Stomach (tissue), 9 donors: ENCODE results near the gene NFATC2. TPM values are rescaled to one million over a fixed set of nuclear protein-coding genes. Genes with fewer than 3 reads are reported as not detected.

Experiments
- DNase-seq, 2 donors: peaks; one replicate each; pipeline versions ENCODE4 v3.0.0 to v3.0.0-alpha.2; 2013 to 2019
- H3K27ac ChIP-seq, 5 donors: fragments of 200-600 bp in 4 of 5; sonication (generic) in 4 of 5; one replicate each; pipeline ENCODE4 v1.5.1; 2013 to 2019; ENCODE audit warnings: mild to moderate bottlenecking in 1 of 5, moderate library complexity in 1 of 5
- H3K27me3 ChIP-seq, 3 donors: fragments of 200-600 bp; sonication (generic); one replicate each; pipeline ENCODE4 v1.5.1; 2017 to 2019; ENCODE audit warnings: mixed run types in 1 of 3
- H3K36me3 ChIP-seq, 4 donors: fragments of 200-600 bp; sonication (generic); 1 replicate in 3 of 4; 2 replicates in 1 of 4; pipeline ENCODE4 v1.5.1; 2016 to 2019
- H3K4me1 ChIP-seq, 4 donors: fragments of 200-600 bp; sonication (generic); one replicate each; pipeline ENCODE4 v1.5.1; 2016 to 2019
- H3K4me3 ChIP-seq, 4 donors: fragments of 200-600 bp; sonication (generic) in 3 of 4; one replicate each; pipeline ENCODE4 v1.5.1; 2016 to 2019; ENCODE audit warnings: mild to moderate bottlenecking in 1 of 4
- H3K9me3 ChIP-seq, 4 donors: fragments of 200-600 bp; sonication (generic); one replicate each; pipeline ENCODE4 v1.5.1; 2016 to 2019
- CTCF ChIP-seq, 7 experiments: fragments of 450-650 bp in 4 of 7; fragments of 200-600 bp in 3 of 7; sonication (generic) in 3 of 7; IDR thresholded peaks; one replicate each; pipeline ENCODE4 v1.5.1; 2016 to 2019; ENCODE audit warnings: antibody characterized with exemption in 7 of 7, control low read depth in 2 of 7, mild to moderate bottlenecking in 1 of 7
- EP300 ChIP-seq: sonication (generic); formaldehyde crosslinking; IDR thresholded peaks from one replicate; pipeline ENCODE4 v1.6.1; 2017; ENCODE audit warnings: antibody characterized with exemption
- POLR2A ChIP-seq, 4 donors: fragments of 450-650 bp; IDR thresholded peaks; one replicate each; pipeline ENCODE4 v1.6.1; 2016; ENCODE audit warnings: antibody characterized with exemption in 4 of 4, control low read depth in 2 of 4, mild to moderate bottlenecking in 1 of 4, moderate library complexity in 1 of 4
- POLR2AphosphoS5 ChIP-seq, 3 donors: sonication (generic); formaldehyde crosslinking; IDR thresholded peaks; one replicate each; pipeline ENCODE4 v1.6.1; 2016; ENCODE audit warnings: antibody characterized with exemption in 3 of 3
- WGBS, 5 donors: extraction: QIAGEN DNeasy Blood & Tissue Kit in 3 of 5; methylation state at CpG; one replicate each; pipeline versions ENCODE4 v1.1.5 to v1.1.7; 2013 to 2018; 5-methylcytosine and 5-hydroxymethylcytosine counted together
- intact Hi-C: fragments of 100-400 bp; cut with DNase I; formaldehyde crosslinking; loops from one replicate; pipeline ENCODE4 v1.15.1; 2023; ENCODE audit warnings: low total_unique reads
- polyA plus RNA-seq, 3 donors: library from polyadenylated mRNA; stranded (reverse); fragments of 200-250 nt; gene quantifications; one replicate each; pipeline ENCODE4 v1.2.3, GENCODE V29; 2013
- total RNA-seq, 5 donors: library from RNA; depleted of rRNA; stranded (reverse); fragments of >200 nt; gene quantifications; one replicate each; pipeline versions ENCODE4 v1.1.0 to v1.2.3, GENCODE V29; 2014 to 2016
- donor health status: healthy with polysubstance abuse.
- donor health status: Bipolar disorder and iron deficiency.
- donor health status: healthy.

NFATC2 gene
- total and polyA plus RNA-seq, 8 donors = 1.4 to 31.9 (median 8.6) TPM

- Histone ChIP-seq H3K27me3 (no peaks in the 10 kb centered on the region), H3K9me3 (no peaks in the 10 kb centered on the region), H3K36me3 (no peaks in the 10 kb centered on the region), H3K4me3 (no peak overlapping the region), H3K27ac (peak overlapping the region in 3 of 5 donors; percentile 7 to 64 (median 28)), H3K4me1 (peaks cover 44 to 83% (median 55%) of the 10 kb centered on the region in 4 donors)
- TF ChIP-seq POLR2AphosphoS5 (IDR thresholded peaks at IDR 0.05) (no peak), EP300 (no peak), CTCF (IDR thresholded peaks at IDR 0.05) (no peak), POLR2A (IDR thresholded peaks at IDR 0.05) (no peak)
- intact Hi-C loops = no loop called here
- 63 to 80% (median 78%) methylated on average over 2 of the region's 2 CpGs for WGBS, 5 donors
- DNase-seq = no peak
These were observed 6.8 kb downstream of the NFATC2 start for GRCh38 chr20:51535674-51536073.

GRCh38 chr20:51535075-51535386 lies 7.5 kb downstream of the NFATC2 start:
- Histone ChIP-seq H3K27me3 (no peaks in the 10 kb centered on the region), H3K36me3 (no peaks in the 10 kb centered on the region), H3K9me3 (no peaks in the 10 kb centered on the region), H3K4me3 (no peak overlapping the region), H3K27ac (peak overlapping the region in 2 of 5 donors; percentile 5 to 64), H3K4me1 (peaks cover 46 to 83% (median 51%) of the 10 kb centered on the region in 4 donors)
- intact Hi-C loops = no loop called here
- DNase-seq = no peak
- no peak for TF ChIP-seq EP300
- no peak for TF ChIP-seq POLR2A (IDR thresholded peaks at IDR 0.05)
- TF ChIP-seq POLR2AphosphoS5 (IDR thresholded peaks at IDR 0.05) = no peak
- no peak for TF ChIP-seq CTCF (IDR thresholded peaks at IDR 0.05)
- WGBS, 5 donors = 76 to 85% (median 83%) methylated on average over 4 of the region's 4 CpGs

GRCh38 chr20:51533291-51534172 lies 9.0 kb downstream of the NFATC2 start:
- H3K27me3 ChIP-seq = no peaks in the 10 kb centered on the region
- WGBS, 5 donors = 71 to 79% (median 76%) methylated on average over 18 to 19 of the region's 19 CpGs
- TF ChIP-seq POLR2AphosphoS5 (IDR thresholded peaks at IDR 0.05) = no peak
- TF ChIP-seq EP300 = no peak
- TF ChIP-seq CTCF (IDR thresholded peaks at IDR 0.05) = no peak
- no peak for TF ChIP-seq POLR2A (IDR thresholded peaks at IDR 0.05)
- intact Hi-C loops = no loop called here
- no peak for DNase-seq
- peaks cover 39 to 92% (median 54%) of the 10 kb centered on the region in 4 donors for H3K4me1 ChIP-seq
- no peaks in the 10 kb centered on the region for H3K36me3 ChIP-seq
- H3K27ac ChIP-seq = peak overlapping the region in 4 of 5 donors; percentile 44 to 64 (median 52)
- no peak overlapping the region for H3K4me3 ChIP-seq
- no peaks in the 10 kb centered on the region for H3K9me3 ChIP-seq

GRCh38 chr20:51532577-51533191 lies 9.8 kb downstream of the NFATC2 start:
- 77 to 79% (median 79%) methylated on average over 20 to 24 of the region's 24 CpGs for WGBS, 5 donors
- Histone ChIP-seq H3K4me1 (peaks cover 39 to 98% (median 58%) of the 10 kb centered on the region in 4 donors), H3K4me3 (no peak overlapping the region), H3K27ac (peak overlapping the region in 4 of 5 donors; percentile 44 to 64 (median 52)), H3K36me3 (no peaks in the 10 kb centered on the region), H3K9me3 (no peaks in the 10 kb centered on the region), H3K27me3 (no peaks in the 10 kb centered on the region)
- DNase-seq = peak in 1 of 2 donors; percentile 51
- intact Hi-C loops = no loop called here
- TF ChIP-seq POLR2A (IDR thresholded peaks at IDR 0.05) (no peak), CTCF (IDR thresholded peaks at IDR 0.05) (no peak), EP300 (no peak), POLR2AphosphoS5 (IDR thresholded peaks at IDR 0.05) (no peak)
